ENCODE measurements around the gene RNF150.

The RNF150 gene

DNA sequence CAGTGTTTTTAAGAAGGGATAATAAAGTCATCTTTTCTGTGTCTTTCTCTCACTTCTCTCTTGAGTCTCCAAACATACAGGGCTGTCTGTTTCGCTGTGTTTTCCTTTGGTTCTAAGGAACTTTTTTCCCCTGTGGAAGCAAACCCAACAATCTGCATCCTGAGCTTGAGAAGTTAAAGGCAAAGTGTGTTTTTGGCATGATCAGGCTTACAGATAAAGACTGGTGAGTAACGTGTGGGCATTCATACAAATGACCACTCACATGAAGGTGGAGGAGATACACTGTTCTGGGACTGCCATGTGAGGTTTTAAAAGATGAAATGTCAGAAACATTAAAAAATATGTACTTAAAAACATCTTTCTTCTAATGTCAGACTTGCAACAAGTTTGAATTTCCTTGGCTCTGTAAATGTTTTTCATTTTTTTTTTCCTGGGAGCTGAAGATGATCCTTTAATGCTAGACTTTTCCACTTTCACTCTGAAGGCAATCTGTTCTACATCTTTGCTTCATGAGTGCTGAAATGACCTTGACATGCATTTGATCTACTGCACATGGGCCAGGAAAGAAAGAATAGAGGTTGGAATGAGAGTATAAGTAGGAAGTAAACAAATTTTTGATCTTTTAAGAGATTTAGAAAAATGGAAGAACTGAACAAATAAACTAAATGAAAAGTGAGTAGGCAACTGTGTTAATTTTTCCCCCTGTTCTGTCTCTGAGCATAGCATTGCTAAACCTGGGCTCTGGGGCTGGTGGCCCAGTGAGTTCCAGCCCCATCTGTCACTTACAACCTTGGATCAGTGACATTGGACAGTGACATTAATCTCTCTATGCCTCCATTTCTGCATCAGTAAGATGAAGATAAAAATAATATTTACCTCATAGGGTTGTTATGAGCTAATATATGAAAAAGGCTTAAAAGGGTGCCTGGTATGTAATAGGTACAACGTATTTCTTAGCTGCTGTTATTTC is 226.0 kb downstream of the RNF150 start:
- no peak overlapping the region for H3K4me3 ChIP-seq (ENCODE audit: low read depth, low read length)
- TF ChIP-seq, protein P1, sequence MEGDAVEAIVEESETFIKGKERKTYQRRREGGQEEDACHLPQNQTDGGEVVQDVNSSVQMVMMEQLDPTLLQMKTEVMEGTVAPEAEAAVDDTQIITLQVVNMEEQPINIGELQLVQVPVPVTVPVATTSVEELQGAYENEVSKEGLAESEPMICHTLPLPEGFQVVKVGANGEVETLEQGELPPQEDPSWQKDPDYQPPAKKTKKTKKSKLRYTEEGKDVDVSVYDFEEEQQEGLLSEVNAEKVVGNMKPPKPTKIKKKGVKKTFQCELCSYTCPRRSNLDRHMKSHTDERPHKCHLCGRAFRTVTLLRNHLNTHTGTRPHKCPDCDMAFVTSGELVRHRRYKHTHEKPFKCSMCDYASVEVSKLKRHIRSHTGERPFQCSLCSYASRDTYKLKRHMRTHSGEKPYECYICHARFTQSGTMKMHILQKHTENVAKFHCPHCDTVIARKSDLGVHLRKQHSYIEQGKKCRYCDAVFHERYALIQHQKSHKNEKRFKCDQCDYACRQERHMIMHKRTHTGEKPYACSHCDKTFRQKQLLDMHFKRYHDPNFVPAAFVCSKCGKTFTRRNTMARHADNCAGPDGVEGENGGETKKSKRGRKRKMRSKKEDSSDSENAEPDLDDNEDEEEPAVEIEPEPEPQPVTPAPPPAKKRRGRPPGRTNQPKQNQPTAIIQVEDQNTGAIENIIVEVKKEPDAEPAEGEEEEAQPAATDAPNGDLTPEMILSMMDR (IDR thresholded peaks at IDR 0.05; ENCODE audit: borderline replicate concordance, insufficient read depth, low read depth, low read length) = no peak

GRCh38 chr4:140904904-140905303 is 228.4 kb downstream of the RNF150 start:
- TF ChIP-seq, protein P1 (IDR thresholded peaks at IDR 0.05; ENCODE audit: borderline replicate concordance, insufficient read depth, low read depth, low read length) = no peak
- no peak overlapping the region for H3K4me3 ChIP-seq (ENCODE audit: low read depth, low read length)

GRCh38 chr4:140903522-140904475 is 229.5 kb downstream of the RNF150 start:
- H3K4me3 ChIP-seq (ENCODE audit: low read depth, low read length) = no peak overlapping the region
- TF ChIP-seq, protein P1 (IDR thresholded peaks at IDR 0.05; ENCODE audit: borderline replicate concordance, insufficient read depth, low read depth, low read length) = no peak

DNA sequence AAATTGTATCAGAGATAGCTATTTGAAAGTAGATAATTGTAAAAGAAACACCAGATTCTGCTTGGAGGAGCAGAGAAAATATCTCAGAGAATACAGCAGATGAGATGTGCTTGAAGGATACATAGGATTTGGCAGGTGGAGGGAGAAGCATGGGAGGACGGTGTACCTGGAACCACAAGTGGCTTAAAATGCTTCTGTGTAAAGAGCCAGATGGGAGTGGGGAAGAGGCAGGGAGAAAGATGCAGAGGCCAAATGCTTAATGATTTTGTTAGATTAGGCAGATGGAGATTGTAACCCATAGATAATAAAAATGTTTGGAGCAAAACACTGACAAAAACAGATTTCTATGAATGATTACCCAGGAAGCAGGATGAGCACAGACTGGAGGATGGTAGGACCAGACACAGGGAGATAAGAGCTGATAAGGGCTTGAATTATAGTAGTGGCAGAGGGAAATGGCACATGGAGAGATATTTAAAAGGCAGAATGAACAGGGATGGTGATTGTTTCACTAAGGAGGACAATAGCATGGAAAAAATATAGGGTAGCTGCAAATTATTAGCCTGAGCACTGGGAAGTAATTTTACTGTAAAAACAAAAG is 231.4 kb downstream of the RNF150 start:
- H3K4me3 ChIP-seq (ENCODE audit: low read depth, low read length) = no peak overlapping the region
- TF ChIP-seq, protein P1 (IDR thresholded peaks at IDR 0.05; ENCODE audit: borderline replicate concordance, insufficient read depth, low read depth, low read length) = no peak

DNA sequence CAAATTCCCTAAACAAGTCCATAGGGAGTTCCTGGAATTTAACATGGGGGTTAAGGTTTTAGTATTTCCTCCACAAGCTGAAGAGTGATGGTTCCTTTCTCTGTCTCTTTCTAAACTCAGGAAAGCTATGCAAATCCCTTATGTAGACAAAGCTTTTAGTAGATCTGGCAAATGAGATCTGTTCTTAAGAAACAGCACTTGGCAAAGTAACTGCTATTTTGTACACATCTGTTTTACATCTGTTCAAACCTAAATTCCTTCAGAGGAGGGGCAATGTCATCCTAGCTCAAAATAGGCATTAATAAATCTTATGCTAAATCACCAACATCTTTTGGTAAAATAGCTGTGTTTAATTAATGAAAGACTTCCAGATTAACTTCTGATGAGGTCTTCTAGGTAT is 239.3 kb downstream of the RNF150 start:
- TF ChIP-seq, protein P1 (IDR thresholded peaks at IDR 0.05; ENCODE audit: borderline replicate concordance, insufficient read depth, low read depth, low read length) = no peak
- H3K4me3 ChIP-seq (ENCODE audit: low read depth, low read length) = no peak overlapping the region

DNA sequence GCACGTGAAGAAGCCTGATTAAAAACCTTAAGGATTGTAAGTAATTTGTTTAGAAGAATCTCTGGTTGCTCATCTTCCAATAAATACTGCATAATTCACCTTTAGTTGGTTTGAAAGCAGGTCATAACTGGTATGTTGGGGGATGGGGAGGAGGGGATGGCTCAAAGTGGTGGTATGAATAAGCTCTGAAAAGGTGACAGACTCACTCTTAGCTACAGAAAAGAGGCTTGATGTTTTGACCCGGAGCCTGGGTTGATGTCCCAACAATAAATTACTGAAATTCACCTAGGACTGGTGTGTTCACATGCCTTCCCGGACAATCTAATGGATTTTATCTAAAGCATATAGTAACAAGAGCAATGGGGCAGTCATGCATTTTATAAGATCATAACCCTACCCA is 245.2 kb downstream of the RNF150 start:
- no peak overlapping the region for H3K4me3 ChIP-seq (ENCODE audit: low read depth, low read length)
- TF ChIP-seq, protein P1 (IDR thresholded peaks at IDR 0.05; ENCODE audit: borderline replicate concordance, insufficient read depth, low read depth, low read length) = no peak
